Measurements from ENCODE around the gene LAMA3. TPM values are rescaled to one million over a fixed set of nuclear protein-coding genes. Genes with fewer than 3 reads are reported as not detected.

Gene LAMA3
- polyA plus RNA-seq, 1 of the 3 experiments (the other 2 are of a cell fraction), result 3.5 TPM

DNA sequence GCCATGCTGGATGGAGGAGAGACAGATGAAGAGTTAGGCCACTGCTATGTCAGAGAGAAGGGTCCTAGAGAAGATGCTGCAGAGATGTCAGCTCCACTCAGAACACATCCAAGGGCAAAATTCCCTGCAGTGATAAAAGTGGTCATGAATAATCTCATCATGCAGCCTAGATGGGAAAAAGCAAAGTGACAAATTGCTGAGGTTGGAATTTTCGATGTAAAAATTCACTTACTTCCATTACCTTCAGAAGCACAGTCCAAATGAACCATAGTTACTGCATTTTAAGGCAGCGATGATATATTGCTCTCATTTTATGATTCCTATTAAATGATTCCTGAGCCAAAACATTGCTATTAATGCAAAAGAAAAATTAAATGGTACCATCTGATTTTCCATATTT is 43.0 kb upstream of the LAMA3 start:
- H3K36me3 ChIP-seq (replicated peaks in 1 of 2; ENCODE audit: control insufficient read depth in 1 of 2, insufficient read depth in 2 of 2, low read length in 1 of 2), result no peaks in the 10 kb centered on the region
- H3F3A ChIP-seq (replicated peaks; ENCODE audit: insufficient read depth), result peaks cover under 1% of the 10 kb centered on the region
- POLR2A ChIA-PET, result no interaction called here
- no peak for DNase-seq
- H4K20me1 ChIP-seq (ENCODE audit: insufficient read depth), result no peaks in the 10 kb centered on the region
- TF ChIP-seq RFX5 (IDR thresholded peaks at IDR 0.05; ENCODE audit: low read length) (no peak), POLR2AphosphoS5 (IDR thresholded peaks at IDR 0.05; ENCODE audit: low read depth, low read length) (no peak), USF2 (IDR thresholded peaks at IDR 0.05; ENCODE audit: borderline replicate concordance, low read depth, low read length) (no peak), YY1 (IDR thresholded peaks at IDR 0.05; ENCODE audit: low read depth) (no peak), NRF1 (IDR thresholded peaks at IDR 0.05; ENCODE audit: low read depth, low read length) (no peak), FOXM1 (IDR thresholded peaks at IDR 0.05; ENCODE audit: low read depth) (no peak), EP300 (IDR thresholded peaks at IDR 0.05; ENCODE audit: borderline replicate concordance in 1 of 2, low read depth in 1 of 2, low read length in 1 of 2) (no peak), RAD21 (IDR thresholded peaks at IDR 0.05; ENCODE audit: low read length) (no peak), REST (IDR thresholded peaks at IDR 0.05; ENCODE audit: low read depth, low read length) (no peak), ELF1 (IDR thresholded peaks at IDR 0.05) (no peak)
- no peaks in the 10 kb centered on the region for H3K9me3 ChIP-seq
- no peak overlapping the region for H3K4me2 ChIP-seq
- 58% methylated on average over 2 of the region's 2 CpGs for WGBS (ENCODE audit: low lambda C conversion rate)
- no peak overlapping the region for H3K9ac ChIP-seq
- no peaks in the 10 kb centered on the region for H3K9me2 ChIP-seq
- H3K27ac ChIP-seq (ENCODE audit: low read depth in 2 of 2, low read length in 1 of 2), result no peak overlapping the region
- H3K4me1 ChIP-seq (ENCODE audit: control insufficient read depth in 1 of 2, insufficient read depth in 2 of 2, low read depth in 1 of 2, low read length in 1 of 2), result peaks cover 0 to 7% of the 10 kb centered on the region in 2 experiments; a peak in 2 of 4 replicates
- no peak overlapping the region for H3K4me3 ChIP-seq (ENCODE audit: low read depth in 2 of 2, low read length in 1 of 2)
- CTCF ChIA-PET, result no interaction called here
- H3K27me3 ChIP-seq (ENCODE audit: insufficient read depth), result no peaks in the 10 kb centered on the region
- no peaks in the 10 kb centered on the region for H3K79me2 ChIP-seq (ENCODE audit: insufficient read depth)
- no peak overlapping the region for H2AFZ ChIP-seq (ENCODE audit: low read depth)

GRCh38 chr18:23648456-23648855 is 40.8 kb upstream of the LAMA3 start:
- Histone ChIP-seq H4K20me1 (ENCODE audit: insufficient read depth) (no peaks in the 10 kb centered on the region), H3K9ac (no peak overlapping the region), H3K4me2 (no peak overlapping the region), H3K27me3 (ENCODE audit: insufficient read depth) (no peaks in the 10 kb centered on the region), H3K9me2 (no peaks in the 10 kb centered on the region), H2AFZ (ENCODE audit: low read depth) (no peak overlapping the region), H3F3A (replicated peaks; ENCODE audit: insufficient read depth) (peaks cover 4% of the 10 kb centered on the region), H3K4me3 (ENCODE audit: low read depth in 2 of 2, low read length in 1 of 2) (no peak overlapping the region), H3K36me3 (replicated peaks in 1 of 2; ENCODE audit: control insufficient read depth in 1 of 2, insufficient read depth in 2 of 2, low read length in 1 of 2) (no peaks in the 10 kb centered on the region), H3K79me2 (ENCODE audit: insufficient read depth) (no peaks in the 10 kb centered on the region), H3K27ac (ENCODE audit: low read depth in 2 of 2, low read length in 1 of 2) (no peak overlapping the region), H3K9me3 (no peaks in the 10 kb centered on the region), H3K4me1 (ENCODE audit: control insufficient read depth in 1 of 2, insufficient read depth in 2 of 2, low read depth in 1 of 2, low read length in 1 of 2) (peaks cover 7 to 18% of the 10 kb centered on the region in 2 experiments)
- CTCF ChIA-PET, result interaction anchor here (1.2 to 1.8 kb wide), 3 partner anchors 15 to 150 kb away, joined by 3 to 7 read pairs (median 5); partner anchors contain the start of gene ANKRD29
- POLR2A ChIA-PET, result no interaction called here
- WGBS (ENCODE audit: low lambda C conversion rate), result 95% methylated on average over 3 of the region's 3 CpGs
- DNase-seq, result no peak
- TF ChIP-seq RXRA (IDR thresholded peaks at IDR 0.05; ENCODE audit: borderline replicate concordance, low read depth), result no peak
- no peak for TF ChIP-seq POLR2AphosphoS5 (IDR thresholded peaks at IDR 0.05; ENCODE audit: low read depth, low read length)
- no peak for TF ChIP-seq RAD21 (IDR thresholded peaks at IDR 0.05; ENCODE audit: low read length)
- TF ChIP-seq RCOR1 (IDR thresholded peaks at IDR 0.05; ENCODE audit: low read length), result no peak
- TF ChIP-seq TAF1 (IDR thresholded peaks at IDR 0.05; ENCODE audit: borderline replicate concordance, low read depth, low read length), result no peak
- no peak for TF ChIP-seq SIN3A (IDR thresholded peaks at IDR 0.05; ENCODE audit: borderline replicate concordance, low read depth, low read length)
- TF ChIP-seq, protein P1, sequence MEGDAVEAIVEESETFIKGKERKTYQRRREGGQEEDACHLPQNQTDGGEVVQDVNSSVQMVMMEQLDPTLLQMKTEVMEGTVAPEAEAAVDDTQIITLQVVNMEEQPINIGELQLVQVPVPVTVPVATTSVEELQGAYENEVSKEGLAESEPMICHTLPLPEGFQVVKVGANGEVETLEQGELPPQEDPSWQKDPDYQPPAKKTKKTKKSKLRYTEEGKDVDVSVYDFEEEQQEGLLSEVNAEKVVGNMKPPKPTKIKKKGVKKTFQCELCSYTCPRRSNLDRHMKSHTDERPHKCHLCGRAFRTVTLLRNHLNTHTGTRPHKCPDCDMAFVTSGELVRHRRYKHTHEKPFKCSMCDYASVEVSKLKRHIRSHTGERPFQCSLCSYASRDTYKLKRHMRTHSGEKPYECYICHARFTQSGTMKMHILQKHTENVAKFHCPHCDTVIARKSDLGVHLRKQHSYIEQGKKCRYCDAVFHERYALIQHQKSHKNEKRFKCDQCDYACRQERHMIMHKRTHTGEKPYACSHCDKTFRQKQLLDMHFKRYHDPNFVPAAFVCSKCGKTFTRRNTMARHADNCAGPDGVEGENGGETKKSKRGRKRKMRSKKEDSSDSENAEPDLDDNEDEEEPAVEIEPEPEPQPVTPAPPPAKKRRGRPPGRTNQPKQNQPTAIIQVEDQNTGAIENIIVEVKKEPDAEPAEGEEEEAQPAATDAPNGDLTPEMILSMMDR (IDR thresholded peaks at IDR 0.05), result no peak
- no peak for TF ChIP-seq REST (IDR thresholded peaks at IDR 0.05; ENCODE audit: low read depth, low read length)
- TF ChIP-seq, protein P2, sequence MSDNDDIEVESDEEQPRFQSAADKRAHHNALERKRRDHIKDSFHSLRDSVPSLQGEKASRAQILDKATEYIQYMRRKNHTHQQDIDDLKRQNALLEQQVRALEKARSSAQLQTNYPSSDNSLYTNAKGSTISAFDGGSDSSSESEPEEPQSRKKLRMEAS (IDR thresholded peaks at IDR 0.05; ENCODE audit: low read depth), result no peak
- no peak for TF ChIP-seq RFX5 (IDR thresholded peaks at IDR 0.05; ENCODE audit: low read length)
- no peak for TF ChIP-seq NRF1 (IDR thresholded peaks at IDR 0.05; ENCODE audit: low read depth, low read length)

All from SK-N-SH (cell line).